ENCODE measurements around the gene NFIC.
A peak's percentile ranks its signal among the peaks of the same experiment; 100 is the strongest.

NFIC gene

DNA sequence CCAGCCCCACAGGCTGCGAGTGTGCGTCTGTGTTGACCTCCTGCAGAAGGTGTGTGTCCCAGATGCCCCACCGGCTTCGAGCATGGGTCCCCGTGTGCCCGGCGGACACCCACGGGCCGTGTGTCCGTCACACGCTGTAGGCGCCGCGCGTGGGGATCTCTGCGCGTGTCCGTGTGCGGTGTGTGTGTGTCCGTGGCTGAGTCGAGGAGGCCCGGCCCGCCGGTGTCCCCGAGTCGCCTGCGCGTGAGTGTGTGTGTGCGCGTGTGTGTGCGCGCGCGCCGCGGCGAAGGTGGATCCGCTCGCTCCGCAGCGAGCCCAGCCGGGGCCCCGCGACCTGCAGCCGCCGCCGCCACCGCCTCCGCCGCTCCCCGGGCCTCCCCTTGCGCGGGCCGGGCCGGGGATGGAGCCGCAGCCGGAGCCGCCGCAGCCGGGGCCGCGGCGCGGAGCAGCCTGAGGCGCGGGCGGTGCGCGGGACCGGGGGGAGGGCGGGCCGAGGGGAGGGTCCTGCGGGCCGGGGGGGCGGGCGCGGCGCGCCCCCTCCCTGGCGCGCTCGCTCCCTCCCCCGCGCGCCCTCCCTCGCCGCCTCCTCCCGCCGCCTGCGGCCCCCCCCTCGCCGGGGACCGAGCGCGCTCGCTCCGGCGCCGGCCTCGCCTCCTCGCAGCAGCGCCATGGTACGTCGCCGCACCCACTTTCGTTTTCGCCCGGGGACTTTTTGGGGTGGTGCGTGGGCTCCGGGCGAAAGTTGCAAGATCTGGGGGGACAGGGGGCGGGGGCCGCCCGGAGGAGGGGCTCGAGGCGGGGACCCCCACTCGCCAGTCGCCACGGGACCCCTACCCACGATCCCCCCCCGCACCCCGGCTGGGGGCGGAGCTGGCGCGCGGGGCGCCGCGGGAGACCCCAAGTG is 7.1 kb upstream of the NFIC start:
- DNase-seq (ENCODE audit: low read depth in 2 of 2): peak; percentile 34 to 39

DNA sequence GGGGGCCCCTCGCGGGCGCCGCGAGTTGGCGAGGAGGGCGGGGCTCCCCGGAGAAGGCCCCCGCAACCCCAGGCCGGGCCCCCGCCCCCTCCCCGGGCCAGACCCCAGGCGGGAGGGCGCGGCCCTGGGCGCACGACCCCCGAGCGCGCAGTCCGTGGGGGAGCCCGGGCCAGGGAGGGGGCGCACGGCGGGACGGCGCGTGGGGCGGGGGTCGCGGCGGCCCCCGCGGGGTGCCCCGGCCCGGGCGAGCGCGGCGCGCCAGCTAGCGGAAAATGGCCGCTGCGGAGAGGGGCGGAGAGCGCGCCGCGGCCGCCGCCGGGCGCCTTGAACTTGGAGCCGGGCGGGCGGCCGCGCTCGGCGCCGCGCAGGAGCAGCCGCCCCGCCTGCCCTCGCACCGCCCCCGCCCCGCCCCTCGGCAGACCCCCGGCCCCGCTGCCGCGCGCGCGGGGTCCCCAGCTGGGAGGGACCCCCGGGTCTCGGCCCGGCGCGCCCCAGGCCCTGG is 6.4 kb upstream of the NFIC start:
- DNase-seq (ENCODE audit: low read depth in 2 of 2): no peak

DNA sequence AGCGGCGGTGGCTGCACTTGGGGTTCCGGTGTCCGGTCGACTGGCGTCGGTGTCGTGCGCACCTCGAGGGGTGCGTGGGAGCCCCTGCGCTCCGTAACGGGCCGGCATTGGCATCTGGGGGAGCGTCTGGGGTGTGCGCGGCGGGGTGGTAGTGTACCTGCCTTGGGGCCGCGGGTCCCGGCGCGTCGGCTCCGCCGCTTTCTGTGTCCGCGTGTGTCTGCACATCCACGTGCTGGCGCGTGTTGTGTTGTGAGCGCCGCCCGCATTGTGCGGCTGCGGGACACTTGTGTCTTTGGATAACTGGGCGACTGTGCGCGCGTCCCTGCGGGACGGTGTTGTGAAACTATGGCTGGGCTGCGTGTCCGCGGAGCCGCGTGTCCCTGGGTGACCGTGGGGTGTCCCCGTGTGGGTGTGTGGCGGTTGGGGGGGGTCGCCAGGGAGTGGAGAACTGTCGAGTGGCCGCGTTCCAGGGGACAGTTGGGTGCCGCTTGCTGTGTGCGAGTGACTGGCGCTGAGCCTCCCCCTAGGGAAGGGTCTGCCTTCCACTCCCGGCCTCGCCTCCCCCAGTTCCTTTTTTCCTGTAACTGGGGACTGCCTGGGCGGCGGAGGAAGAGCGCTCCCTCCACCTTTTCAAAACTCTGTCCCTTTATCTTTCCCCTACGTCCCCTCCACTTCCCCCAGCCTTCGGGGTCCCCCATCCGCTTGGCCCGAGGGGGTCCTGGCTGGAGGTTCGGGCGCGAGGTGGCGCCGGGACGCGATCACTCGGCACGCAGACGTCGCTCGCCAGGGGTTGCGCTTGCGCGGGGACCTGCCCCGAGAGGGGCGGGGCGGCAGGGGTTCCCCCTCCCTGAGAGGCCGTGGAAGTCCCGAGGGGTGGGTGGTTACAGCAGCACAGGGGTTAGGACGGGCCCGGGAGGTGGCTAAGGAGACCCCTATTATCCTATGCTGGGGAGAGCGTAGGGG is 5.7 kb upstream of the NFIC start:
- DNase-seq (ENCODE audit: low read depth in 2 of 2): peak; percentile 50 to 55

DNA sequence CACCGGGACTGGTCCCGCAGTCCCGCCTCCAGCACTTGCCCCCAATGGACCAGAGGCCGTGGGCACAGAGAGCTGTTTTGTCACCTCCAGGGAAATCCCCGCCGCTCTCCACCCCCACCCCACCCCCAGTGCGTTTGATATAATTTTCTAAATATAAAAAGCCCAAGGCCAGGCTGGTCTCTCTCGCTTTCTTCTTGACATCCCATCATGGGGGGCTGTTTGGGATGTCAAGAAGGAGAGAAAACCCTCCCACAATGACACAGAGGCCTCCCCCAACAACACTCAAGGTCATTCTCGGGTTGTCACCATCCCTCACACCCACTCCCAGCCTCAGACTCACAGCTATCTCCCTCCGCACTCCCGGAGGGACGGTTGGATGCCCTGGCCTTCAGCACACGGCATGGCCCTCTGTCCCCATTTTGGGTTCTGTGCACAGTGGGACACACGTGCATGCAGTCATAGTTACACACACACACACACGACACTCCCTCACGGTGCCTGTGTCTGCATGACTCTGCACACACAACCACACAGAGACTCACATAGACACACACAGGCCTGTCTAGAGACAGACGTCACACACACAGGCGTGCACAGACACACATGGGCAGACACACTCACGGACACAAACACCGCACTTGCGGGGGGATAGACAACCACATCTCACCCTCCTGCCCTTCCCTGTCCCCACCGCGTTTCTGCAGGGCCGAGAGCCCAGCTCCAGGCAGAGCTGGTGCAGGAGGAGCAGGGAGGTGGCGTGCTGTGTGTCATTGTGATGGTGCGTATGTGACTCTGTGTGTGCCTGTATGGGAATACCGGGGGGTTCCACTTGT is 4.8 kb upstream of the NFIC start:
- DNase-seq (ENCODE audit: low read depth in 2 of 2): no peak

DNA sequence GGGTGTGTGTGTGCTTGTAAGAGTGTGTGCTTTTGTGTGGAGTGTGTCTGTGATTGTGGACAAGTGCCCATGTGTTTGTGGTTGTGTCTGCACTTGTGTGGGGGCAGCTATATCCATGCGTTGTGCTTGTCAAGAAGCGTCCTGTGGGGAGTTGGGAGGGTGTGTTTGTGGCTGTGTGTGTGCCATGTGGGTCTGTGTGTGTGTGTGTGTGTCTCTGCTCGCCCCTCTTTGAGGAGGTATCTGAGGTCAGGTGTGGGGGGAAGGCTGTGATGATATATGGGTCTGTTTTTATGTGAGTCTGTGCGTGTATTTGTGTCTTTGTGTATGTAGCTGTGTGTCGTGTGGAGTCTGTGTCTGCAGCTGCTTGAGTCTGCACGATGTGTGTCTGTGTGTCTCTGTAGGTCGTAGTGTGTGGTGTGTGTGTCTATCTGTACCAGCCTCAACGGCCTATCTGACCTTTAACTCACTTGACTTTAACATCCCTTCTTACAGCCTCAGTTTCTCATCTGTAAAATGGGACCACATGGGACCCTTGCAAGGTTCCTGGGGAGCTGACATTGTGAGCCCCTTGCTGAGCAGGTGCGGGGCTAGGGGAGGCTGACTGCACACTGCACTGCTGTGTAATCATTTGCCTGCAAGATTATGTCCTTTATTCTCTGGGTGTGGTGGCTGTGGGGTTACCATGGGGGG is 4.0 kb upstream of the NFIC start:
- DNase-seq (ENCODE audit: low read depth in 2 of 2): no peak

DNA sequence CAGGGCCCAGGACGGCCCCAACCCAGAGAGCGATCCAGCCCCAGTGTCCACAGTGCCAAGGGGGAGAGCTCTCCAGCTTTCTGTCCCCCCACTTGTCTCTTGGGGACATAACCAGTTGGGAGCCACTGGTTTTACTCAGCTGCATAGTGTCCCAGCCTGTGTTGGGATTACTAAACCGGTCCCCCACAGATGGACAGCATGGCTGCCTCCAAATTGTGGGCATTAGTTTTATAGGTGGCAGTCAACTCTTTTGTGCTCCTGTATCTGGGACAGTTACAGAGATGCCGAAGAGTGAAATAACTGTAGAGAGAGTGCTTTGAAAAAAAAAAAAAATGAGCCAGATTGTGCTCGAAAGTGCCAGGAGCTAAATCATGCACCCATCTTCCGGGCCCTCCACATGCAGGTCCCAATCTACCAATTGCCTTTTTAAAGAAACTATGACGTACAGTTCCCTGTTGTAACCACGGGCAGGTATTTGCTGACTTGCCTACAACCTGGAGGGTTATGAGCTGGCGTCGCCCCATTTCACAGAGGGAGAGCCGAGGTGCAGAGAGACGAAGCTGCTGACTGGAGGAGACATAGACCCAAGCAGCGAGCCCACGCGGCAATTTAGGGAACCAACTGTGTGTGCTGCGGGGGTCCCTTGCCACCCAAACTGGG is 2.4 kb upstream of the NFIC start:
- no peak for DNase-seq (ENCODE audit: low read depth in 2 of 2)

DNA sequence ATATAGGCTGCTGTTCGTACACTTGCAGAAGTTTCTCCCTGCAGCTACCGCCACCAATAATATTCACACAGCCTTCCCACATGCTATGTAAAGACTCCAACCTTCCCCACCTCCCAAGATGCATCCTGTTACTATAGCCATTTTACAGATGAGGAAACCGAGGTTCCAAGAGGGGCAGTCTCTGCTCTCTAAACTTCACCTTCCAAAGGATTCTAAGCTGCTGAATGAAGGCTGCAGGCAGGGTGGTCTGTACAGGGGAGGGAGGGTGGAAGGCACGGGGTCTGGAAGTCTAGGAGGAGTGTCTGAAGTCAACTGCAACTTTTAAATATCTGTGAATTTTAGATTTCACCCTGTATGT is 1.9 kb upstream of the NFIC start:
- DNase-seq (ENCODE audit: low read depth in 2 of 2): no peak

DNA sequence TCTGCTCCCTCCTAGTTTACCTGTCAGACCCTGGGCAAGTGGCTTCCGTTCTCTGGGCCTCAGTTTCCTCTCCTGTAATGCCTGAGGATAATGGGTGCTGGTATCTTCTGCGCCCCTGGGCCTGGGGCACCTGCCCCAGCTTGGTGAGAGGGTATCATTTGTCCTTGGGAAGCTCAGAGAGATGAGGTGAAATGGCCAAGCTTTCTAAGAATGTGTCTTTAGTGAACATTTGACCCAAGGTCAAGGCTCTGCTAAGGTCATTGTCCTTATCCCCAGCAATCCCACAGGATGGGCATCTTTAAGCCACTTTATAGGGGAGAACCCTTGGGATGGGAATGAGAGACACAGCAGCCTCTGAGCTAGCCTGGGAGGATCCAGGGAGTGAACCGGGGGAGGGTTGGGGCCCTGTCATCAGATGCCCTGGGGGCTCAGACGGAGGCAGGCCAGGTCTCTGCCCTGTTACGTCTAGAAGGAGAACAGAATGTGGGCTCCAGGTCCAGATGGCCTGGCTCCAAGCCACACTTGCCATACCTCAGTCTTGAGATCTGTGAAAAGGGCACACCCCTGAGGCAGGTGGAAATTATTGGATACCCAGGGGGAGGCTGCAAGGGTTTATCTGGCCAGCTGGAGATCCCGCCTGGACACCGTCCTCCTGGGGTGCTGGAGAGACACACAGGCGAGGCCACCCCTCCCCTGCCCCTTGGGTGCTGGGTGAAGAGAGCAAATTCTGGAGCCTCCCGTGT is 1.1 kb upstream of the NFIC start:
- no peak for DNase-seq (ENCODE audit: low read depth in 2 of 2)

DNA sequence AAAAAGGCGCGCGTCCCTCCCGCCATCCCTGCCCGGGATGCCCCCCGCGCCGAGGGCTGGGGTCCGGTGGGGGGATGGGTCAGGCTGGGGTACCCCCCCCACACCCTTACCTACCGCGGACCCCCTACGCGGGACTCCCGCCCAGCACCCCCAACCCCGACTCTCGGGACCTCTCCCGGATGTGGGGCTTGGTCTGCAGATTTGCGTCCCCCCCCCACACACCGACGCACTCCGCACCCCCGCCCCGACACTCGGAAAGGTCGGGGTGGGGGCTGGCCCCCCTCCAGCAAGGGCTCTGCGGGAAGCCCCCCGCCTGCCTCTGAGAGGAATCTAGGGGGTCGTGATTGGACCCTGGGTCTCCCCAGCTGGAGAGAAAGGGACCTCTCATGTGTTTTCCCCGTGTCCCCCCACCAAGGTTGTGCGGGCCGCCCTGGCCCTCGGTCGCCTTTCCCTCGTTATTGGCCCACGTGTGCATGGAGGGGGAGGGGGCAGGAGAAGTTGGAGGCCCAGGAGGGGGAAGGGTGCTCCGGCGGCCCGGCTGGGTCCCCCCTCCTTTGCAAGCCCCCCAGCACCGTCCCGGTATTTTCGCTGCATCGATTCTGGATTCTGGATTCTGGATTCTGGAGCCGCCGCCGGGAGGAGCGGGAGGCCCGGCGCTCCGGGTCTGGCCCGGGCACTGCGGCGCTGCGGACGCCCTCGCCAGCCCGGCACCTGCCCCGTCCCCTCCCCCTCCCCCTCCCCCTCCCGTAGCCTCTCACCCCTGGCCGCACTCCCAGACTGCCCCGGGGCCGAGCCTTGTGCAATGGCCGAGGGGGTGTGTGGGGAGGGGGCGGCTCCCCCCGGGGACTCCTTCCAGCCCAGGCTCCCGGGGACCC is 607 bp downstream of the NFIC start:
- DNase-seq (ENCODE audit: low read depth in 2 of 2): no peak

DNA sequence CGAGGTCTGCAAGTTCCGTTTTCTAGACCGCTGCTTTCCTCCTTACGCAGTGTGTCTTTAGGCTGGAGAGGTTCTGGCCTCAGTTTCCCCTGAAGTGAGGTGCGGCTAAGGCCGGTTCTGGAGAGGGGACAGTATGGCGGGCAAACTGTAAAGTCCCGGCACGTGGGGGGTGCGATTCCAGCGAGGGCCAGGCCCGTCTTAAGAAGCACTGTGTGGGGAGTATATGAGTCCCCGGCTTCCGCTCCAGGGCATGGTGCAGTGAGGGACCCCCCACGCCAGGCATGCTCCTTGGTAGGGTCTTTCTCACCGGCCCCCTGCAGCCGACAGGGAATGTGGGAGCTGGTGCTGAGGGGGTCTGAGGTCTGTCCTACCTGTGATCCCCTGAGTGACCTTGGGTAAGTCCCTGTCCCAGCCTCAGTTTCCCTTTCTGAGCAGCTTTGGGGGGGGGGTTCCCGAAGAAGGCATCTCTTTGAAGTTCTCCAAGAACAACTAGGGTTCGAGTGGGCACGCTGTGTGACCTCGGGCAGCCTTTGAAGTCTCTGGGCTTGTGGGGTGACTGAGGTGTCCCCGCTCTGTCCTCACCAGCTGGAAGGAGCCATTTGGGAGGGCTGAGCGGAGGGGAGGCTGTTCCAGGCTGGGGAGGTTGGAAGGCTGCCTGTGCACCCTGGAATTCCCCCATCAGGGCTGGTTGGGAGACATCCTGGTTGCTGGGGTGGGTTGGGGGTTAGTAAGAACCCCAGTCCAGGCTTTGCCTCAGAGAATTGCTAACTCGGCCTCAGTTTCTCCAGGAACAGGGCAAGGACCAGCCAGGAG is 1.5 kb downstream of the NFIC start:
- no peak for DNase-seq (ENCODE audit: low read depth in 2 of 2)

DNA sequence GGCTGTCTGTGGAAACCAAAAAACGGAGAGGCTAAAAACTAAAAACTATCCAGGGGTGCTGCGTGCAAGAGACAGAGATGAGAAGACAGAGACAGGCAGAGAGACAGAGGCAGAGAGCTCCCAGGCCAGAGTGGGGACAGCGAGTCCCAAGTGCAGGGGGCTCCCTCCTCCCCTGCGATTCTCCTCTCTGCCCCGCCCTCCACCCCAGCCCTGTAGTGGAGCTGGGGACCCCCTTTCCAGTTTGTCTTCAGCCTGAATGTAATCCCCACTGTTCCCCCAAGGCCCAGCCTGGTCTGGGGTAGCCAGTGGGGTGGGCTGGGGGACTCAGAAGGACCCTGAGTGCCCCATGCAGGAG is 2.0 kb downstream of the NFIC start:
- no peak for DNase-seq (ENCODE audit: low read depth in 2 of 2)

DNA sequence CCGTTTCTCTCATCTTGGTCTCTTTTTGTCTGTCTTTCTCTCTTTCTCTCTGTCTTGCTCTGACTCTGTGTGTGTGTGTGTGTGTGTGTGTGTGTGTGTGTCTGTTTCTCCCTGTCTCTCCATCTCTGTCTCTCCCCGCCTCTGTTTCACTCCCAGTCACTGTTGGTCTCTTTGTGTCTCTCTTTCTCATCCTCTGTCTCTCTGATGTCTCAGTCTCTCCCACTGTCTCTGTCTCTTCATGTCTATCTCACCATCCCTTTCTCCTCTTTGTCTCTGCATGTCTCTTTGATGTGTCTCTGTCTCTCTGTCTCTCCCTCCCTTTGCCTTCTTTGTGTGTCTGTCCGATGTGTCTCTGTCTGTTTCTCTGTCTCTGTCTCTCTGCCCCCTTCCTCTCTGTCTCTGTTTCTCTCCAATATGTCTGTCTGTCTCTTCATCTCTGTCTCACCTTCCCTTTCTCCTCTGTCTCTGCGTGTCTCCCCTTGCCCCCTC is 2.5 kb downstream of the NFIC start:
- DNase-seq (ENCODE audit: low read depth in 2 of 2): no peak

DNA sequence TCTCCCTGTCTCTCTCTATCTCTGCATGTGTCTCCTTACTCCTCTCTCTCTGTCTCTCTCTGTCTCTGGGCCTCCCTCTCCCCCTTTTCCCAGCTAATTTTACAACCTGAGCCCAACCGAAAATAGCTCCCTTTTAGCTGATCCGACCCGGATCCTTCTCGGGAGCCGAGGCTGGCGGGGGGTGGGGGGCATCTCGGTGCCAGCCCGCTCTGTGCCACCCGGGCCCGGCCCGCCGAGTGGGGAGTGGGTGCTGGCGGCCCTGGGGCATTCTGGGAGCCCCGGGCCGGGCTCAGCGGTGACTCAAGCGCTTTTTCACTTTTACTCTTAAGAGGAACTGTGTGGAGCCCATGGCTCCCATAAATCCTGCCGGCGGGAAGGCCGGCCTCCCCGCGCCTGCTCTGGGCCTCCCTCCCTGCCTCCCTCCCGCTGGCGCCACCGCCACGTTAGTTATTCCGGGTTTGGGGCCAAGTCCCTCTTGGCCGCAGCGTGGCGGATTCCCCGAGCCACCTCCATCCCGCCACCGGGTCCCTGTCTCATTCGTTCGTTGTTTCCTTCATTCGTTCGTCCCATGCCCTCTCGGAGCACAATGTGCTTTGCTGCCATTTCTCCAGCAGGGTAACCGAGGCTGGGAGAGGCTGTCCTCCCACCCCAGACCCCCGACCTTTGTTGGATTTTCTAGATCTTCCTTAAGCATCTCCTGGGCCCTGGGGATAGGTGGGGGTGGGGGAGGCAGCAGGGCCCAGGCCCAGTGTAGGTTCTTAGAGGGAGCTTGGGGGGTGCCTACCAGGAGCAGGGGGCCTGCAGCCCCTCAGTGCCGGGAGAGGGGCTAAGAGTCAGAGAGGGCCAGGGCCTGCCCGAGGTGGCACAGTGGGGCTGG is 3.2 kb downstream of the NFIC start:
- no peak for DNase-seq (ENCODE audit: low read depth in 2 of 2)

DNA sequence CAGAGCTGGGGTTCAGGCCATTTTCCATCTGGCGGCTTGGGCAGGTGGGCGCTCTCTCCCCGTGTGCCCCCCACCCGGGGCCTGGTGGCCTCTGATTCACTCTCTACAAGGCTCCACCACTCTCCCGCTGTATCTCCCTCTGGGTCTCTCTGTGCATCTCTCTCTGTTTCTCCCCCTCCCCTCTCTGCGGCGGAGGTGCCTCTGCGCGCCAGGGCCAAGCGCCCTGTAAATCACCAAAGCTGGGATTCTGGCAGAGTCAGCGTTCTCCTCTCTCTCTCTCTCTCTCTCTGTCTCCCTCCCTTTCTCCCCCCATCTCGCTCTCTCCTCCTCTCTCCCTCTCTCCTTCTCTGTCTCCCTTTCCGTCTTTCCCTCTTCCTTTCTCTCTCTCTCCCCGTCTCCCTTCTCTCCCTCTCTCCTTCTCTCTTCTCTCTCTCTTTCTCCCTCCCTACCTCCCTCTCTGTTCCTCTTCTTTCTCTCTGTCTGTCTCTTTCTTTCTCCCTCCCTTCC is 3.9 kb downstream of the NFIC start:
- no peak for DNase-seq (ENCODE audit: low read depth in 2 of 2)

DNA sequence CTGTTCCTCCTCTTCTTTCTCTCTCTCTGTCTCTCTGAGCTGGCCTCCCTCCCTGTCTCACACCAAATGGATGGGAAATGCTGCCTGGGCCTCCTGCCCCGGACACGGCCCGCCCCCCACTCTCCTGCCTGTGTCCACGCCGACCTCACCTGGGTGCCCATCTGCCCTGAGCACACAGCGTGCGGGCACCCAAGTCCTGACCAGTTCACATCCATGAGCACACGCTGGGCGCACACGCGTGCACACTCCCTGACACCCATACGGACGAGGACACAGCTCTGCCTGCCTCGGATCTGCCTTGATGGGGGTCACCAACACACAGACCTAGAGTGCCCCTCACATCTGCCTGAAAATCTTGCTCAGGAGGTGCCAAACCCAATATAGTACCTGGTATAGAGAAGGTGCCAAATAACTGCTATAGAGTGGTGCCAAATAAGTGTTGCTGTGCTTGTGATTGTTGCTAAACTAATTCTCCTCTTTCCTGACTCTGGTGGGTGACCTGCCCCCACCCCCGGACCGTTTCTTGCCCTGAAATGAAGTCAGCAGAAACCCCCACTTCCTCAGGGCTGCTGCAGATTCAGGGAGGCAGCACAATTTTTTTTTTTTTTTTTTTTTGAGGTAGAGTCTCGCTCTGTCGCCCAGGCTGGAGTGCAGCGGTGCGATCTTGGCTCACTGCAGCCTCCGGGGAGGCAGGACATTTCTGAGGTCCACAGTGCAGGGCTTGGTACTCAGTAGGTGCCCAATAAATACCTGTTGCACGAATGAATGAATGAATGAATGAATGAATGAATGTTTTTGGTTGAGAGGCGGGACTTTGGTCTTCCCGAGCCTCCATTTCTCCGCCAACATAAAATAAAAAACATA is 4.6 kb downstream of the NFIC start:
- no peak for DNase-seq (ENCODE audit: low read depth in 2 of 2)

DNA sequence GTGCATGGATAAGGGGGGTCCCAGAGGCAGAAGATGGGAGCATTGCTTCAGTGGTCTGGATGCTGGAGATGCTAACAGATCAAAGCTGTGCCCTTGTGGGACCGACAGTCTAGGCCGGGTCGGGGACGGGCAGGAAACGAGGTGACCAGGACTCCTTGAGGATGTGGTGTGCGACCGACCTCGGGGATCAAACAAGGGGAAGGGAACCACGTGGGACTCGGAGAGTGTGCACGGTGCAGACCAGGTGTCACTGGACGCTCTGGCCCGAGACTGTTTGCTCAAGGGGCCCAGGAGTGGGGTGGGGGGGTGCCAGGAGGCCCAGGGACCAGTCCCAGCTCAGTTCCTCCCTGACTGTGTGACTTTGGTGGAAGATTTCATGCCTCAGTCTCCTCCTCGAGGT is 6.0 kb downstream of the NFIC start:
- no peak for DNase-seq (ENCODE audit: low read depth in 2 of 2)

Measured in stimulated activated CD8-positive, alpha-beta memory T cell treated with anti-CD3 and anti-CD28 coated beads, Interleukin-7, amount 100 ng/mL, for 1 hour (primary cell).